Activated CD4-positive, alpha-beta T cell treated with anti-CD3 and anti-CD28 coated beads for 48 hours (primary cell): ENCODE measurements around the gene CLIC3.
A peak's percentile ranks its signal among the peaks of the same experiment; 100 is the strongest.
"Not testable (repeated sequence)": the region's sequence is repeated elsewhere in the genome, so short reads cannot be mapped to it uniquely, and the experiment has no call there.

Experiments used
- DNase-seq: peaks from one replicate; pipeline ENCODE4 v3.0.0-alpha.2; 2020

The CLIC3 gene, protein sequence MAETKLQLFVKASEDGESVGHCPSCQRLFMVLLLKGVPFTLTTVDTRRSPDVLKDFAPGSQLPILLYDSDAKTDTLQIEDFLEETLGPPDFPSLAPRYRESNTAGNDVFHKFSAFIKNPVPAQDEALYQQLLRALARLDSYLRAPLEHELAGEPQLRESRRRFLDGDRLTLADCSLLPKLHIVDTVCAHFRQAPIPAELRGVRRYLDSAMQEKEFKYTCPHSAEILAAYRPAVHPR

DNA sequence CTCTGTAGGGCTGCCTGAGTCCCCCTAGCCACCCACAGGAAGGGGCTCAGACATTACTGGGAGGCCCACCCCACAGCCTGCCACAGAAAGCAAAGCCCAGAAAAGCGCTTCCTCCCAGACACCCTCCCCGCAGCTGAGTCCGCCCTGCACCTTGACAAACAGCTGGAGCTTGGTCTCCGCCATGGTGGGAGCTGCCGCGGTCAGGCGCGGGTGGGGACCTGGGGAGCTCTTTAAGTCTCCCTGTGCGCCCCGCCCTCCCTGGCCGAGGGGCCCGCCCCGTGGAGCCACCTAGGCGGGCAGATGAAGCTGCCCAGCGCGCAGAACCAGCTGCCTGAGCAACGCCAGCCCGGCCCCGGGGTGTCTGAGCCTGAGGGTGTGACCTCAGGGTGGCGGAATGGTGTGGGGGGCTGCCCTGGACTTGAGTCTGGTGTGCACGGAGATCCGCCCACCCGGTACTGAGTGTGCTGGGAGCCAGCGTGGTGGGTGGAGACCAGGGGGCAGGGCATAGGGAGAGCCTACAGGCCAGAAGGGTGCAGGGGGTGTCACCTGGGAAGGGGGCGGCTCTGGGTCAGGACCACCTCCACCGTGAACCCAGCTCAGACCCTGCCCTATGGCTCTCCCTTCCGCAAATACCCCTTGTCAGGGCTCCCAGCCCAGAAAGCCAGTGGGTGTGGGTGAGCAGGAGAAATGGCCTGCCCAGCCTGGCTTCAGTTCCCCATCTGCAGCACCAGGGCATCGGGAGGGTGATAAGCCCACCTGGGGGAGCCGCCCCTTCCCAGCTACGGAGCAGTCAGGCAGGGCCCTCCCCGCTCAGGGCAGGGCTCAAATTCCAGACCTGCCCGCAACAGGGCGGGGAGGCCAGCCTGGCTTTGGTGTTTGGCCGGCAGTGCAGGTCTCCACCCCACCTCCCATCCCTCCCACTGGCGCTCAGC is at the start of gene CLIC3:
TSS of gene CLIC3 (minus strand) at position 208 of the 932 bp plus-strand sequence. CDS start at position 183, 25 bp downstream.
- peak; percentile 34 for DNase-seq

DNA sequence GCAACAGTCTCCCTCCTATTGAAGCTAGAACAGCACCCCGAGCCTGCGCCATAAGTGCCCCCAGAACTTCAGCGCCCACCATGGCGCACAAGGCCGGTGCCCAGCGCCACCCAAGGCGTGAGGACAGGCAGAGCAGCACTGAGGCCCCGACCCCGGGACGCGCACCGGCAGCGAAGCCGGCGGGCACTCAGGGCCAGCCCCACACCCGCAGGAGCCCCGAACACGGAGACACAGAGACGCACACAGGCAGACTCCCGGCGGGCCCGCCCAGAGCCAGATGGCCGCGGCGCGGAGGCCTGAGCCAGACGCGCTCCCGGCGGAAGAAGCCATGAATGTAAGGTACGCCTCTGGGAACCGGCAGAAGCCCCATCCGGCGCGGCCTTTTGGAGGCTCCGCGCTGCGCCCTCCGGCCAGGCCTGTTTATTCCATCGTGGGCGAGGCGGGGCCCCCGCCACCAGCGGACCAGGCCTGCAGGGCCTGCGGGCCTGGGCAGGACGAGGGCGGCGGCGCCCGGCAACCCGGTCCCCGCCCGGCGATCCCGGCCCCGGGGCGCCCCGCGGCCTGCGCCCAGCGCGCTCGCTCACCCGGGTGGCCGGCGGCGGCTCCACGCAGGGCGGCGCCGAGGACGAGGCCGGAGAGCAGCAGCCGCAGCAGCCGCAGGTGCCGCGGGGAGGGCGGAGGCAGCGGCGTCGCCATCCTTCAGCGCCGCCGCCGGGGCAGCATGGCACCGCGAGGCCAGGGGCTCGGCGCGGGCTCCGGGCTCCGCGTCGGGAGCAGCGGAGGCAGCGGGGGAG is 49.1 kb upstream of the CLIC3 start:
- peak; percentile 44 for DNase-seq

DNA sequence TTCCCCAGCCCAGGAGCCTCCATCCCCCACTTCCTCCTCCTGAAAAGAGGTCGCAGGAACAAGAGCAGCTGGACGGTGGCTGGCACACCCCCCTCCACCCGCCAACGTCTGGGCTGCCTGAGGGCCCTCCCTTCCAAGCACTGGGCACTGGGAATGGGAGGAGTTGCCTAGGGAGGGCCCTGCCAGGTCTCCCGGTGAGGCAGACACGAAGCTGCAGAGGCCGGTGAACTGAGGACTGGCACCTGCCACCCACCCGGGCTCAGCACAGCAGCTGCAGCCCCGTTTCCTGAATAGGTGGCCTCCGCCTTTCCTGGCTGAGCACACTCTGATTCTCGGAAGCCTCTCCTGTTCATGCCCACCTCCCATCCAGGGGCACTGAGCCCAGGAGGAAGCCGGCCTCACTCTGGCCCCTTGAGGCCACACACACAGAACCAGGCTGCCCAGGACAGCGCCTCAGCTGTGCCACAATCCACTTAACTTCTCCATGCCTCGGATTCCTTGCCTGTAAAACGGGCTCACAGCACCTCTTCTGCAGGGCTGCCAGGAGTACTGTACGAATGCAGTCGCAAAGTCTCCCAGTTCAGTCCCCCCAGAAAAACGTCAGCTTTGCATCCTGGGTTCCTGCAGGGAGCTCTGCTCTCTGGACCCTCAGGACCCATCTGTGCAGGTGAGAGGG is 48.3 kb upstream of the CLIC3 start:
- no peak for DNase-seq

DNA sequence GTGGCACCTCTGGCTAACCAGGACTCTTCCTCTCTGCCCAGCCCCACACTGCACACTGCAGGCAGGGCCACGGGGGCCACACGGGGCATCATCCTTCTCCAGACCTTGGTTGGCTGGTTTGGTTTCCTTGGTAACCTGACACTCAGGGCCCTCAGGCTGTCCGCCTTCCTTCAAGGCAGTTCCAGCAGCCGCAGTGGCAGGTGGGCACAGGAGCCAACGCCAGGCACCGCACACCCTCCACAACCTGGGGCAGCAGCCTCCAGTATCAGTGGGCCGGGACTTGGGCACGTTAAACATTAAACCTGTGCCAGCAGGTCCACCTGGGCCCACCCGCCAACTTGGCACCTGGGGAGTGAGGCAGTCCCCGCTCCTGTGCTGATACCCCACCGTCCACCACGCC is 47.7 kb upstream of the CLIC3 start:
- DNase-seq = no peak

DNA sequence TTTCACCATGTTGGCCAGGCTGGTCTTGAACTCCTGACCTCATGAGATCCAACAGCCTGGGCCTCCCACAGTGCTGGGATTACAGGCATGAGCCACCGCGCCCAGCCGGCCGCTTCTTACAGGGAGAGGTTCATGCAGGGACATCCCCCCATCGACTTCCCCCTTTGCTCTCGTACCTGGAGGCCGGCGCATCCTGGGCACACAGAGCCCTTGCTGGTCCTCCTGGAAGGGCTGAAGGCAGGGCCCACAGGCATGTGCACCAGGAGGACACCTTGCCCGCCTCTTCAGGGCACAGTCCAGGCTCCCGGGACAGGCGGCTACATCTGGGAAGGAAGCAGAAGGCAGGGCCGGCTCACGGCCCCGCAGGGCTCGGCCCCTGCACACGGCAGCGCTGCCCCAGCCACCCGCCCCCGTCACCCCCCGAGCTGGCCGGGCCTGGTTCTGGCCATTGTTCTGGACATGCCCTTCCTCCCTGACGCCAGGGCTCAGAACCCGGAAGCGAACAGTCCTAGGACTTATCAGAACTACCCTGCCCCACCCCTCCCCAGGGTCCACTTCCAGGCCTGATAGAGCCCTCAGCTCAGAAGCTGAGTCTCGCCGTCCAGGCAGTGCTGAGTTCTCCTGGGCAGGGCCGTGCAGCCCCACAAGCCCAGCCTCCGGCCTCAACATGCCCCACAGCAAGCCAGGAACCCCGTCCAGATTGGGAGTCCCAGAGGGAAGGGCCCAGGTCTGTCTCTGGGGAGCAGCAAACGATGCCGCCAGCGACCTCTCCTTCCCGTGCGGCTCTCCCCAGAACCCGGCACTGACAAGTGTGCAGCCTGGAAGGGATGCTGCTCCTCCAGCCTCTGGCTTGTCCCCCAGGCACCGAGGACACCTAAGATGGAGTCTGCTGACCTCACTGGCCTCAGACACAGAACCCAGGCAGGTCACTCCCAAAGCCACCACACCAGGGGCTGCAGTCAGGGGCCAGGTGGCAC is 46.7 kb upstream of the CLIC3 start:
- no peak for DNase-seq

DNA sequence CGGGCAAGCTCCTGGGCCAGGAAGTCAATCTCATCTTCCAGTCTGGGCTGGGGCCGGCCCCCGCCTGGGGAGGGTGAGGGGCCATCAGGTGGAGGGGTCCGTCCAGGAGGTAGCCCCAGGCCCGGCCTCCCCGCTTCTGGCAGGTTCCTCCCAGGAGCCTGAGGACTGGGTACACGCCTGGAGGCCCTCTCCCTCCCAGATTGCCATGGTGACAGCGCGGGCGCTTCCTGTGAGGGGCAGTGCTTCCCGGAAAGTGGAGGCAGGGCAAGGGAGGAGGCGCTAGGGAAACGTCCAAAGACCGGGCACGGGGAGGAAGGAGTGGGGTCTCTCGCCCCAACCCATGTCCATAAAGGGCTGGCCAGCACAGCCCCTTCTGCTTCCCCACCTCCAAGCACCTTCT is 44.8 kb upstream of the CLIC3 start:
- DNase-seq = no peak

DNA sequence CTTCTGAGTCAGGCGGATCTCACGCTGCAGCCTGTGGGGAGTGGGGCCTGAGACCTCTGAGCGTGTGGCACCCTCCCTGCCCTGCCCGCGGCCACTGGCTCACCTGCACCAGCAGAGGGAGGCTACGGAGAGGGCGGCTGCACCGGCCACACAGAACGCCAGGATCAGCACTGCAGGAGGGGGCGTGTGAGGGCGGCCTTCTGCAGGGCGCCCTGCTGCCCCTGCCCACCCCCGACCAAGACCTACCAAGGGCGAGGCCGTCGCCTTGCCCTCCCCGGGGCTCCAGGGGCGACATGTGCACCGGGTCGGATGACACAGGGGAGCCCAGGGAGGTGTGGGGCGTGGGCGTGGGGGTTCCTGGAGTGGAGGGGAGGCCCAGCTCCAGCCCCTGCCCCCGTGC is 44.2 kb upstream of the CLIC3 start:
- DNase-seq = no peak

DNA sequence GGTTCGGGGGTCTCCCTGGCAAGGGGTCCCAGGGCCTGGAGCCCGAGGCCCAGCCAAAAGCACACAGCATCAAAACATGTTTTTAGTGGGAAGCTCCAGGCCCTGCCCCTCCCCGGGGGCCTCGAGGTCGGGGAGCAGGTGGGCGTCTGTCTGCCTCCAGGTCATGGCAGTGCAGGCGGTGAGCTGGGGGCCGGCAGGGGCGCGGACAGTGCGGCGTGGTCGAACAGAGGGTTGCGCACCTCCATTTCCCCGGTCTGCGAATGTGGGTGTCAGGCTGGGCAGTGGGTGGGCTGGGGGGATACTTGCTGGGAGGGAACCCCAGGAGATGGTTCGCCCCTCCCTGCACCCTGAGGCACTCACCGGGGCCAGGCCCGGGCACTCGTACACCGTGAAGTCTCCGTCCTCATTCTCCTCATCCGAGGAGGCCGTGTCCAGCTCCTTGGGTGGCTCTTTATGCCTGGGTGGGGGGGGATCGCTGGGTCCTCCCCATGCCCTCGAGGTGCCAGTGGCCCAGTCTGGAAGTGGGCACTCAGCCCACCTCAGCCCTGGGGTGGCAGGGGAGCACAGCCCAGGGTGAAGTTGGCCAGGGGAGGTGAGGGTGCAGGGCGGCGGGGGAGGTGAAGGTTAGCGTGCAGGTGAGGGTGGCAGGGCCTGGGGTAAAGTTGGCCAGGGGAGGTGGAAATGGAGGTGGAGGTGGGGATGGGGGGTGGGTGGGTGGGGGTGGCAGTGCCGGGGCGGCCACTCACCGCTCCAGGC is 43.4 kb upstream of the CLIC3 start:
- DNase-seq = no peak

DNA sequence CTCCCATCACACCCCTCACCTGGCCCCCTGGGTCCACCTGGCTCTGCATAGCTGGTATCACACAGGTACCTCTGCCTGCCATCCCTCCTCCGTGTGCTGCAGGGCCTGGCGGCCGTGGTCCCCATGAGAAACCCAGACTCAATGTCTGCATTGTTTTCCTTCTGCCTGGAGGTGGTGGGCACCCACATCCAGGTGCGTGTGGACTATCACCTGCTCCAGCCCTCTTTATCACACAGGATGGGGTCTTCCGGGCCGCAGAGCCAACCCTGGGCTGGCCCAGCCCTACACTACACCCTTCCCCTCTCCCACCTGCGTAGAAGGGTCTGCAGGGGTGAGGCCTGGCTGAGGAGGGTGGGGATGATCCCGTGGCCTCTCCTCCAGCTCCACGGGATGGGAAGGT is 42.5 kb upstream of the CLIC3 start:
- no peak for DNase-seq

DNA sequence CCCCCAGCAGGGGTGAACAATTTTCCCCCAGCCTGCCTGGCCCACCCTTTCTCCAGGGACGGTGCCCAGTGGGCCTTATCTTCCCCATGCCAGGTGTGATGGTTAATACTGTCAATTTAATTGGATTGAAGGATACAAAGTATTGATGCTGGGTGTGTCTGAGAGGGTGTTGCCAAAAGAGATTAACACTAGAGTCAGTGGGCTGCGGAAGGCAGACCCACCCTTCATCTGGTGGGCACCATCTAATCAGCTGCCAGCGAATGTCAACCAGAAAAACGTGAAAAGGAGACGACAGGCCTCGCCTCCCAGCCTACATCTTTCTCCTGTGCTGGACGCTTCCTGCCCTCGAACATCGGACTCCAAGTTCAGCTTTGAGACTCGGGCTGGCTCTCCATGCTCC is 41.1 kb upstream of the CLIC3 start:
- no peak for DNase-seq

DNA sequence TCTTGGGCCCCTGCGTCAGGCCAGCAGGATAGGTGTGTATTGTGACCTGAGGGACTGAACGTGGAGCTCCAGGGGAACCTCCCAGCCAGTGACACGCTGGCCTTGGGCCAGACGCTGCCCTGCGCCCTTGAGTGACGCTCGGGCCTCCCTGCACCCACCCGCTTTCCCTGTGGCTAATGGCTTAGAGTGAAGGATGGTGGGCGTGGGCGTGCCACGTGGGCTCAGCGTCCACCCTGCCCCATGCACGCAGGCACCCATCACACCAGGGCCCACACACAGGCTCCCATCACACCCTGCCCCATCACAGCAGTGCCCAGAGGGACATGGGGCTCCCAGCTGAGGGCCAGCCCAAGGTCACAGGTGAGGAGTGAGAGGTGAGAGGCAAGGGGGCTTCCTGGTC is 40.7 kb upstream of the CLIC3 start:
- DNase-seq = no peak

DNA sequence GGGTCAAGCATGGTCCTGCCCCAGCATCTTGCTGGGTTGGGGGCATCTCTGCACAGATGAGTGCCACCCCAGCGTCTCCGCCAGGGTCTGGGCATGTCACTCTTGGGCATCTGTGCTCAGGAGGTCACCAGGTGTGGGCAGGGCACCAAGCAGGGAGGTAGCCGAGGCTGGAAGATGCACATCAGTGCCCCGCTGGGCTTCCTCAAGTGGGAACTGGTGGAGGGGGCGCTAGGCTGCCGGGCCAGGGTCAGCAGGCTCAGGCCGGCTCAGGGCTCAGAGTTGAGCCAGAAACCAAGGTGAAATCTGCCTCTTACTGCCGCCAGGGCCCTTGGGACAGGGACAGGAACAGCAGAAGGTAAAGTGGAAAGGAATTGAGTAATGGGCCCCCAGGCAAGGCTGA is 39.6 kb upstream of the CLIC3 start:
- DNase-seq = no peak

DNA sequence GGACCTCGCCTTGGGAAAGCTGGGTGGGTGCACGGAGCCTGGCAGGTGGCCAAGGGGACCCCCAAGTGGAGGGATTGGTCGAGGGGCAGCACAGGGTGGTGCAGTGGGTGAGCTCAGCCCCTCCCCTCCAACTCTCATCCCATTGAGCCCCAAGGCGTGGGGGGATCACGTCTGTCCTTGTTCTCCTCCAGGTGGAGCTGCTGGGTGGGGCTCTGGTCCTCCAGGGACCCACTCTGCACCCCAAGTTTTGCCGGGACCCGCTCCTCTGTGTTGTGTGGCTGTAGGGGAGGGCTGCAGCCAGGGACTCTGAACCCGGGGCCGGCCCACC is 39.1 kb upstream of the CLIC3 start:
- no peak for DNase-seq

DNA sequence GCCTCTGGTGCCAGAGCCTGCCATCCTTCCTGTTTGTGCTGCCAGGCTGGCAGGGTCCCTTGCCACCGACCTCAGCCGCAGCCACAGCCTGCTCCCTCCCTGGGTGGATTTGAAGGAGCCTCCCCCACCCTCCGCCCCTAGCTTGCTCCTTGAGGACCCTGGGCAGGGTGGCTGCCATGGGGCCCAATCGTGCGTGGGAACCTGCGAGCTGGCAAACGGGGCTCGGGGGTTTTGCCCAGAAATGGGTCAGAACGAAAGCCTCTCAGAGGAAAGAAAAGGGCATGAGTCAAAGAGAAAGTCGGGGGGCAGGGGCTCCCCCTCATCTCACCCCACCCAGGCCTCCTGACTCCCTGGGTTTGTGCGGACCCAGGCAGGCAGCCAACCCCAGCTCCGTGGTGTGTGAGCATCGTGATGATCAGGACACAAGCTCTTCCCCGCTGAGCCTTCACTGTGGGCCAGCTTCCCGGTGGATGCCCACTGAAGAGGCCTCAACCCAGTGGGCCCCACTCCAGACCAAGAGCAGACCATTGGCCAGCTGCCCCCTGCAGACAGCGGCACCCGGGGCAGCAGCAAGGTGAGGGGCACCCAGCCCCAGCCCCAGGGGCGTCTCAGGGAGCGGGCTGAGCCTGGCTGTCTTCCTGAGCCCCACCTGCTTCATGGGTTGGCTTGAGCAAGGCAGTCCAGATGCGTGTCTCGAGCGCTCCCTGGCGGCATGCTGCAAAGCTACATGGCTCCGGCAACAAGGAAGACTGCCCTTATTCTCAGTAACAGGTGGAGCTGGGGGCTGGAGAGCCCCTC is 38.5 kb upstream of the CLIC3 start:
- peak; percentile 92 for DNase-seq

DNA sequence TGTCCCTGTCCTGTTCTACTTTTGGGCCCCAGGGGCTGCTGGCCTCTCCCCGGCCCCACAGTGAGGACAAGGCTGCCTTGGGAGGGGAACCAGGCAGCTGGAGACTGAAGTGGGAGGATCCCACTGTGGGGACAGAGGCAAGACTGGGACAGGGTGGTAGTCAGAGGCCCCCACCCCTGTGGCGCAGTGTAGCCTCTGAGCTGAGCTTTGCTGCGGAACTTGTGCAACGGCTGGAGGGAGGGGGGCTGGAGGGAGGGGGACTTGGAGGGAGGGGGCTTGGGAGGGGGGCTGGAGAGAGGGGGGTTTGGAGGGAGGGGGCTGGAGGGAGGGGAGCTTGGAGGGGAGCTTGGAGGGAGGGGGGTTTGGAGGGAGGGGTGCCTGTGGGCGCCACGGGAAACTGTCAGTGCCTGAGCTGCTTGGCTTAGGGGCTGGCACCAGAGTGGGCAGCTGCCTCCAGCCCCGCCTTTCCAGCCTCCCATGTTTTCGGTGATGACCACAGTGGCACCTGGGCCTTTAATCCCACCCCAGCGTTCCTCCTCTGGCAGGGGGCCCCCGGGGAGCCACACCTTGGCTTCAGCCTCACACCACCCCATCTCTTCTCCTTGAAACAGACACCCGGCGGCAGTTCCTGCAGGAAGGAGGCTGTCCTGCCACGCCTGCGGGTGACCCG is 37.8 kb upstream of the CLIC3 start:
- no peak for DNase-seq

DNA sequence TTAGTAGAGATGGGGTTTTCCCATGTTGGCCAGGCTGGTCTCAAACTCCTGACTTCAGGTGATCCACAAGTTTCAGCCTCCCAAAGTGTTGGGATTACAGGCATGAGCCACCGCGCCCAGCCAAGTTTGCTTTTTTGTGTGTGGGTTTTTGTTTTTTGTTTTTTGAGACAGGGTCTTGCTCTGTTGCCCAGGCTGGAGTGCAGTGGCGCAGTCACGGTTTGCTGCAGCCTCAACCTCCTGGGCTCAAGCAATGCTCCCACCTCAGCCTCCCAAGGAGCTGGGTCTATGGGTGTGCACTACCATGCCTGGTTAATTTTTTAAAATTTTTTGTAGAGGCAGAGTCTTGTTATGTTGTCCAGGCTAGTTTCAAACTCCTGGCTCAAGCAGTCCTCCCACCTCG is 37.1 kb upstream of the CLIC3 start:
- DNase-seq = not testable (repeated sequence)

DNA sequence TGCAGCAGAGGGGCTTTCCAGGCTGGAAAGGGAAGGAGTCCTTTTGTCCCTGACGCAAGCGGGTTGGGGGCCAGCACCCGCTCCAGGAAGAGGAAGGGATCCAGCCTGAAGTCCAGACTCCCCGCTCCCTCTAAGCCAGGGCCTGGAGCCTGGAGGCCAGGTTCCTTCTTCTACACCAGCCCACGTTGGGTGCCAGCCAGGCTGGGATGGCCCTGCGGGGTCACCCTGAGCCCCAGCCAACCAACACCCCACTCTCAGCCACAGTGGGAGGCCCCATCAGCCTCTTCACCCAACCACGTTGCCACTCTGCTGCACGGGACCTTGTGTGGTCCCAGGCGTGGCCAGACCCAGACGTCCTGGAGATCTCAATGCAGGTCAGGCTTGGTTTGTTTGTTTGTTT is 36.5 kb upstream of the CLIC3 start:
- DNase-seq = no peak

DNA sequence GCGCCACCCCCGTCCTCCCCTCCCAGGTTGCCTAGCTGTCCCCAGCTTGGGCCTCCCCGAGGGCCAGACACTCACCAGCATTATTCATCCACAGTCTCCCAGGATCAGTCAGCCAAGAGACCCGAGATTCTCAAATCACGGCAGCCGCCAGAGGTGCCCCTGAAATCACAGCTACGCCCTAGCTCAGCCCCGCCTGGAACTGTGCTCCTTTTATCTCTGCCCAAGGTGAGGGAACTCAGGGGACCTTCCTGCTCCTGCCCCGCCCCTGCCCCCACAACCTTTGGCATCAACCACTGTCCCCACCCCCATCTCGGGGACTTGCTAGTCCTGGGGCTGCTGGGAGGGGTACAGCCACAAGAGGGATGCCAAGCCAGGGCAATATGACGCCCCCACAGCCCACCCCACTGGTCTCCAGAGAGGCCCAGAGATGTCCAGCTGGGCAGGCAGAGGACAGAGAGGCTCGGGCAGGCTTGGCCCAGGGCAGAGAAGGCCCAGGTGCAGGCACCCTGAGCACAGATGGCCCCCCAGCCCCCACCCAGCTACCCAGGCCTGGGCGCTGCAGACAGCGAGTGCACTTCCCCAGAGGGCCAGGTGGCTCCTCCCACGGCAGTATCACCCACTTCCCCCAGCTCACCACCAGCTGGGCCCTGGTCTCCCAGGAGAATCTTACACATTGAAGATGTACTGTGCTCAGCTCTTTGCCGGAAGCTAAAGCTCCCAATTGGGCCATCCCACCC is 35.7 kb upstream of the CLIC3 start, which contains the start of gene FUT7:
TSS of gene FUT7 (minus strand) at position 185 of the 737 bp plus-strand sequence. CDS start at position 88, 97 bp downstream.
- DNase-seq = peak; percentile 49
